ENCODE data around the gene ADARB2. TPM values are rescaled to one million over a fixed set of nuclear protein-coding genes. Genes with fewer than 3 reads are reported as not detected.

The ADARB2 gene
- total RNA-seq, 4 donors from 2014 or later = 8.4 to 23.2 (median 19.6) TPM

DNA sequence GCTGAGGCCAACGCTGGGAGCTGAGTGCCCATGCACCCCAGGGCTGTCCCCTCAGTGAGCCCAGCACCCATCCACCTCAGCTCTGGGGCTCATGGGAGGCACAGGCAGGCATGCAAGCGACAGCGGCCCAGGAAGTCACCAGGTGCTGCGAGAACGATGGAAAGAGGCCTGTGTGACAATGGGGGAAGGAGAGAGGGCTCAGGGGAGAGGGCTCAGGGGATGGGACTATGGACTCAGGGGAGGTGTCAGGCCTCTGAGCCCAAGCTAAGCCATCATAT lies 388.6 kb downstream of the ADARB2 start:
- no peak overlapping the region for H3K27ac ChIP-seq
- peaks cover 0 to 7% (median 0%) of the 10 kb centered on the region in 4 donors for H3K4me1 ChIP-seq
- TF ChIP-seq POLR2A (IDR thresholded peaks at IDR 0.05) = no peak
- no peak for TF ChIP-seq EP300 (IDR thresholded peaks at IDR 0.05)
- TF ChIP-seq, protein P1, sequence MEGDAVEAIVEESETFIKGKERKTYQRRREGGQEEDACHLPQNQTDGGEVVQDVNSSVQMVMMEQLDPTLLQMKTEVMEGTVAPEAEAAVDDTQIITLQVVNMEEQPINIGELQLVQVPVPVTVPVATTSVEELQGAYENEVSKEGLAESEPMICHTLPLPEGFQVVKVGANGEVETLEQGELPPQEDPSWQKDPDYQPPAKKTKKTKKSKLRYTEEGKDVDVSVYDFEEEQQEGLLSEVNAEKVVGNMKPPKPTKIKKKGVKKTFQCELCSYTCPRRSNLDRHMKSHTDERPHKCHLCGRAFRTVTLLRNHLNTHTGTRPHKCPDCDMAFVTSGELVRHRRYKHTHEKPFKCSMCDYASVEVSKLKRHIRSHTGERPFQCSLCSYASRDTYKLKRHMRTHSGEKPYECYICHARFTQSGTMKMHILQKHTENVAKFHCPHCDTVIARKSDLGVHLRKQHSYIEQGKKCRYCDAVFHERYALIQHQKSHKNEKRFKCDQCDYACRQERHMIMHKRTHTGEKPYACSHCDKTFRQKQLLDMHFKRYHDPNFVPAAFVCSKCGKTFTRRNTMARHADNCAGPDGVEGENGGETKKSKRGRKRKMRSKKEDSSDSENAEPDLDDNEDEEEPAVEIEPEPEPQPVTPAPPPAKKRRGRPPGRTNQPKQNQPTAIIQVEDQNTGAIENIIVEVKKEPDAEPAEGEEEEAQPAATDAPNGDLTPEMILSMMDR (IDR thresholded peaks at IDR 0.05) = no peak
- H3K4me3 ChIP-seq = no peak overlapping the region
- no peaks in the 10 kb centered on the region for H3K27me3 ChIP-seq
- WGBS, 2 donors = 82 to 94% methylated on average over 5 of the region's 5 CpGs
- H3K9me3 ChIP-seq = no peaks in the 10 kb centered on the region
- no peaks in the 10 kb centered on the region for H3K36me3 ChIP-seq
- no peak for DNase-seq (ENCODE audit: low spot score in 2 of 2)

DNA sequence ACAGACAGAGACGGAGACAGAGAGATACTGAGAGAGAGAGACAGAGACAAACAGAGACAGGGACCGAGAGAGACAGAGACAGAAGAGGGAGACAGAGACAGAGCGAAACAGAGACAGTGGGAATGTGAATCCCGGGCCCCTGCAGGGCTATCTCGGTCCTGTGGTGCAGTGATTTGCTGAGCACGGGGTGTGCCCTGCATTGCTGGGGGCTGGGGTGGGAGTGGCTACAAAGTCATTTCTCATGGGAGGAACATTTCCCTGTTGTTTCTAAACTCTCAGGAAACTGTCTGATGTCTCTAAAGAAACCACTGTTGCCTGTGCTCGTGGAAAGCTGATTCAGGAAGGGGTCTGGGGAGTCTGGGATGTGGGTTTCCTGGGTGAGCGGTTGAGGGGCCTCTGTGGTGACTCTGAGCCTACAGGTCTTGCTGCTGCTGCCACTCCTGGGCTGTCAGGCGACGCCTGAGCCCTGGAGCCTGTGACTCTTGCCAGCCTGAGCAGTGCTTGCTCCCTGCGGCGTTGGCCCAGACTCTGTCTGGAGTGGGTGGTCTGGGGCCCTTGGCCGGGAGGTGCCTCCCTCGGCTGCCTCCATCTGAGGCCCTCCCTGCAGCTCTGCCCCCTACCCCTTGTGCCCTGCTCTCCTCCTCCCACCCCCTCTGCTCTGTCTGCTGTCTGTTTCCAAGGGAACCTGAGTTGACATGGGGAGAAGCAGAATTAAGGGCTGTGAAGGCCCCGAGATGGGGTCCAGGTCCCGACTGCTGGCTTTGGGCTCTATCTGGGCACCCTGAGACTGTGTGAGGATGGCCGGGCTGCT lies 389.2 kb downstream of the ADARB2 start:
- H3K9me3 ChIP-seq = no peaks in the 10 kb centered on the region
- DNase-seq (ENCODE audit: low spot score in 2 of 2) = no peak
- no peaks in the 10 kb centered on the region for H3K36me3 ChIP-seq
- 60 to 61% methylated on average over 13 to 17 of the region's 17 CpGs for WGBS, 2 donors
- H3K27ac ChIP-seq = no peak overlapping the region
- peaks cover 0 to 7% (median 0%) of the 10 kb centered on the region in 4 donors for H3K4me1 ChIP-seq
- TF ChIP-seq EP300 (IDR thresholded peaks at IDR 0.05) (no peak), POLR2A (IDR thresholded peaks at IDR 0.05) (no peak)
- TF ChIP-seq, protein P1 (IDR thresholded peaks at IDR 0.05) = no peak
- H3K27me3 ChIP-seq = no peaks in the 10 kb centered on the region
- no peak overlapping the region for H3K4me3 ChIP-seq

DNA sequence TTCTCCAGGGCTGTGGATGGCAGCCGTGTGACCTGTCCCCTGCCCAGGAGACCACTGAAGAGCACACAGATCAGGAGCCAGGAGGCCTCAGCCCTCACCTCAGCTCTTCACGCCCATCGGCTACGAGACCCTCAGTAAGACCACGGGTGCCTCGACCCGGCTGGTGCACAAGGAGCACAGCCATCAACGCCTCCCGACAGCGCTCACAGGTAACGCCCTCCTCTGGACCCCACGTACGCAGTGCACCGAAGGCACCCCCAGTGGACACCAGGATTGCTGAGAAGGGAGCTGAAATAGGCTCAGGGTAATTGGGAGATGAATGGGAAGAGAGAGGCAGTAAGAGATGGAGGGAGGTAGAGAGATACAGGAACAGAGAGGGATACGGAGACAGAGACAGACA lies 389.8 kb downstream of the ADARB2 start:
- H3K9me3 ChIP-seq = no peaks in the 10 kb centered on the region
- H3K36me3 ChIP-seq = no peaks in the 10 kb centered on the region
- H3K27ac ChIP-seq = no peak overlapping the region
- 95 to 96% methylated on average over 15 of the region's 15 CpGs for WGBS, 2 donors
- H3K4me3 ChIP-seq = no peak overlapping the region
- no peaks in the 10 kb centered on the region for H3K27me3 ChIP-seq
- no peak for DNase-seq (ENCODE audit: low spot score in 2 of 2)
- TF ChIP-seq POLR2A (IDR thresholded peaks at IDR 0.05) (no peak), EP300 (IDR thresholded peaks at IDR 0.05) (no peak)
- TF ChIP-seq, protein P1 (IDR thresholded peaks at IDR 0.05) = no peak
- H3K4me1 ChIP-seq = peaks cover 0 to 7% (median 0%) of the 10 kb centered on the region in 4 donors

- H3K9me3 ChIP-seq = no peaks in the 10 kb centered on the region
- 89% methylated on average over 8 of the region's 8 CpGs for WGBS, 2 donors
- H3K4me3 ChIP-seq = no peak overlapping the region
Observed at GRCh38 chr10:1346201-1346600, 391.1 kb downstream of the ADARB2 start.

DNA sequence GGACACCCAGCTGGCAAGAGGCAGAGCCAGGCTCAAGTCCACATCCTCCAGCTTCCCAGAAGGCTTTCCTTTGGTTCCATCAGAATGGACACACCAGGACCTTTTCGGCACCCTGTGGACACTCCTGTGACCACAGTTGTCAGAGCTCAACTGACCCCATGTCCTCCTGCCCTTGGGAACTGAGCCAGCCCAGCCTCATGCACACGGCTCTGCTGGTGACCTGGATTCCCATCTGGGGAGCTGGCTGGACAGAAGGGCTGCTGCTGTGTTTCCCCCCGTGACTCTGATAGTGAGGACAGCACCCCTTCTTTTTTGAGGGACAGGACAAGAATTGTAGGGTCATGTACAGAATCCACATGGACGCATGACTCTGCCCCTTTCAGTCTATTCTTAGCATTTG lies 392.0 kb downstream of the ADARB2 start:
- 47 to 48% methylated on average over 4 of the region's 4 CpGs for WGBS, 2 donors
- no peak for DNase-seq (ENCODE audit: low spot score in 2 of 2)
- Histone ChIP-seq H3K36me3 (no peaks in the 10 kb centered on the region), H3K4me1 (peaks cover 0 to 7% (median 0%) of the 10 kb centered on the region in 4 donors), H3K27ac (no peak overlapping the region), H3K9me3 (no peaks in the 10 kb centered on the region), H3K27me3 (no peaks in the 10 kb centered on the region), H3K4me3 (no peak overlapping the region)
- TF ChIP-seq POLR2A (IDR thresholded peaks at IDR 0.05) = no peak
- TF ChIP-seq, protein P1 (IDR thresholded peaks at IDR 0.05) = no peak
- TF ChIP-seq EP300 (IDR thresholded peaks at IDR 0.05) = no peak

More at GRCh38 chr10:1346201-1346600, 391.1 kb downstream of the ADARB2 start:
- Histone ChIP-seq H3K27ac (no peak overlapping the region), H3K36me3 (no peaks in the 10 kb centered on the region), H3K4me1 (peaks cover 0 to 7% (median 0%) of the 10 kb centered on the region in 4 donors), H3K27me3 (no peaks in the 10 kb centered on the region)
- no peak for DNase-seq (ENCODE audit: low spot score in 2 of 2)
- TF ChIP-seq, protein P1 (IDR thresholded peaks at IDR 0.05) = no peak
- no peak for TF ChIP-seq EP300 (IDR thresholded peaks at IDR 0.05)
- no peak for TF ChIP-seq POLR2A (IDR thresholded peaks at IDR 0.05)
